ENCODE measurements around the gene PTPN18. TPM values are rescaled to one million over a fixed set of nuclear protein-coding genes. Genes with fewer than 3 reads are reported as not detected.
A peak's percentile ranks its signal among the peaks of the same experiment; 100 is the strongest.

Gene PTPN18
- total and polyA plus RNA-seq, 2 of the 4 experiments (the other 2 are of a cell fraction), result 9.7 to 15.5 TPM

DNA sequence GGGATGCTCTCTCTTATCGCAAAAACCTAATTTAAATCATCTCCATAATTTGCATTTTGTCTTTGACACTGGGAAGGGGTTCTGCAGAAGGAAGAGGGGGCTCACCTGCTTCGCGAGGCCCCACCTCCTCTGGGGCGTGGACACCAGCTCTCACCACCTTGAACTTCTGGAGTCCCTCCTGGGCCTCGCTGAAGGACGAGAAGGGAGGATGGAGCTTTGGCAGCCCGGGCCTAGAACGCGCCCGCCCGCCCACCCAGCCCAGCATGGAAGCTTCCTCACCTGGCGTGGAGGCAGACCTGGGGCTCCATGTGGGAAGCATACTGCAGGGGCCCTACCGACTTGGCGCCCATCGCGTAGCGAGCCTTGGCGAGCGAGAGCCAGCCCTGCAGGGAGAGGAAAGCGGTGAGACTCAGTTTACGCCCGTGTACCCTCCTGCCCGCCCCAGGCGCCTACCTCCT is 14.3 kb upstream of the PTPN18 start:
- ATAC-seq (ENCODE audit: low read depth), result peak; percentile 0
- peak overlapping the region; percentile 18 to 76; a peak in 2 of 4 replicates for H4K8ac ChIP-seq (ENCODE audit: low read depth in 2 of 2, low read length in 2 of 2)
- peaks cover 11% of the 10 kb centered on the region for H3K4me1 ChIP-seq (ENCODE audit: control insufficient read depth, insufficient read depth, low read length)
- peaks cover 9% of the 10 kb centered on the region for H3K9me1 ChIP-seq (ENCODE audit: insufficient read depth, low read length)
- H2BK15ac ChIP-seq (ENCODE audit: low read depth, low read length), result no peak overlapping the region
- dilution Hi-C loops (cut with HindIII; ENCODE audit: low sequenced_read_pairs, unreplicated experiment) (no loop called here), in situ Hi-C loops (cut with MboI; ENCODE audit: low sequenced_read_pairs) (no loop called here), intact Hi-C loops (cut with micrococcal nuclease) (loop anchor here (1.0 kb wide), 2 partner anchors 31 to 50 kb away; no protein-coding TSS in a partner anchor)
- H2BK120ac ChIP-seq (ENCODE audit: low read depth, low read length), result no peak overlapping the region
- H3K9me3 ChIP-seq (ENCODE audit: control insufficient read depth, insufficient read depth, low read length), result no peaks in the 10 kb centered on the region
- no peaks in the 10 kb centered on the region for H4K20me1 ChIP-seq (ENCODE audit: insufficient read depth, low read length)
- H3K4ac ChIP-seq (ENCODE audit: low read depth, low read length), result peak overlapping the region; percentile 80
- peak overlapping the region; percentile 67 for H2BK5ac ChIP-seq (ENCODE audit: low read depth, low read length, poor library complexity, severe bottlenecking)
- peak overlapping the region; percentile 96 for H3K4me3 ChIP-seq (ENCODE audit: insufficient read depth, low read depth, low read length)
- no peak for DNase-seq
- no peak overlapping the region for H2BK20ac ChIP-seq (ENCODE audit: low read depth, low read length)
- ChIA-PET CTCF (interaction anchor here (0.7 to 2.1 kb wide), 3 partner anchors 14 to 53 kb away, joined by 3 to 8 read pairs (median 4); partner anchors contain the start of gene PTPN18), POLR2A (ENCODE audit: unreplicated experiment) (interaction anchor here (0.5 to 0.6 kb wide), 2 partner anchors 25 to 34 kb away, joined by 4 to 5 read pairs; no protein-coding TSS in a partner anchor)
- H2AFZ ChIP-seq (replicated peaks; ENCODE audit: low read length, poor library complexity), result peak overlapping the region; percentile 98
- H3K23ac ChIP-seq (ENCODE audit: low read depth, low read length), result peak overlapping the region; percentile 40; the same call in 1 of the 2 replicates
- no peak for TF ChIP-seq BHLHE40 (IDR thresholded peaks at IDR 0.05; ENCODE audit: low read depth, low read length)
- TF ChIP-seq MAFK (IDR thresholded peaks at IDR 0.05; ENCODE audit: low read depth, low read length), result no peak
- TF ChIP-seq POLR2A (IDR thresholded peaks at IDR 0.05; ENCODE audit: low read depth, low read length), result no peak
- no peak for TF ChIP-seq SMC3 (IDR thresholded peaks at IDR 0.05; ENCODE audit: low read depth, low read length)
- no peak for TF ChIP-seq RAD21 (IDR thresholded peaks at IDR 0.05; ENCODE audit: low read length)
- TF ChIP-seq CHD1 (IDR thresholded peaks at IDR 0.05; ENCODE audit: low read depth, low read length), result no peak
- 0% methylated on average over 10 of the region's 24 CpGs; no CpG with 5 or more reads in 1 of the 2 experiments for WGBS, 2 experiments (ENCODE audit: extremely low coverage in 2 of 2, insufficient read length in 1 of 2)
- no peak overlapping the region for H2AK5ac ChIP-seq (ENCODE audit: low read depth, low read length)
- H2AK9ac ChIP-seq (replicated peaks; ENCODE audit: low read depth, low read length, poor library complexity), result peak overlapping the region; percentile 89
- peaks cover 28% of the 10 kb centered on the region for H3K36me3 ChIP-seq (ENCODE audit: control insufficient read depth, insufficient read depth, low read length)
- no peak overlapping the region for H3K18ac ChIP-seq (ENCODE audit: low read depth, low read length)
- peak overlapping the region; percentile 43 for H3K14ac ChIP-seq (replicated peaks; ENCODE audit: low read depth, low read length)
- no TSS peak for BruUV-seq (replicated peaks)
- H3K9ac ChIP-seq (ENCODE audit: low read depth, low read length), result peak overlapping the region; percentile 54
- H3K79me1 ChIP-seq (ENCODE audit: low read depth in 1 of 2, low read length in 2 of 2), result peaks cover 18 to 36% of the 10 kb centered on the region in 2 experiments
- no peaks in the 10 kb centered on the region for H3K27me3 ChIP-seq (ENCODE audit: control insufficient read depth, insufficient read depth, low read length)
- peak overlapping the region; percentile 71 for H3K27ac ChIP-seq (ENCODE audit: insufficient read depth, low read length)
- H4K5ac ChIP-seq (ENCODE audit: low read depth, low read length), result peak overlapping the region; percentile 66; the same call in 1 of the 2 replicates
- no peak overlapping the region for H3K56ac ChIP-seq (ENCODE audit: extremely low read depth, insufficient read depth, low read length)
- H4K91ac ChIP-seq (ENCODE audit: insufficient read depth, low read depth, low read length), result no peak overlapping the region
- H3K4me2 ChIP-seq (ENCODE audit: low read depth, low read length), result peak overlapping the region; percentile 91

All from IMR-90 (cell line).